DND-41 (cell line): ENCODE results near the gene PPP1CC.

ENCODE experiments used
- CTCF ChIP-seq: IDR thresholded peaks from 2 replicates; pipeline ENCODE4 v1.5.1; 2012; ENCODE audit warnings: borderline replicate concordance, low read length, moderate library complexity, mild to moderate bottlenecking; ENCODE audit not compliant: poor library complexity, severe bottlenecking; ENCODE audit errors: extremely low read depth
- EZH2 ChIP-seq: IDR thresholded peaks from 3 replicates; pipeline ENCODE4 v1.6.1; 2012; ENCODE audit warnings: borderline replicate concordance, low read depth, mild to moderate bottlenecking, moderate library complexity, low read length, inconsistent platforms; ENCODE audit not compliant: severe bottlenecking

GRCh38 chr12:110778833-110779577 lies 36.3 kb upstream of the PPP1CC start:
- TF ChIP-seq CTCF, result no peak
- no peak for TF ChIP-seq EZH2
